ENCODE measurements around the gene DMKN. TPM values are rescaled to one million over a fixed set of nuclear protein-coding genes. Genes with fewer than 3 reads are reported as not detected.

The DMKN gene
- total and polyA plus RNA-seq, 2 of the 8 experiments (the other 6 are each of a cell fraction or from before 2014, with no cell fraction given) = 290 to 330 TPM

- no peak for TF ChIP-seq TAF7 (optimal IDR thresholded peaks at IDR 0.05; ENCODE audit: borderline replicate concordance, low read depth, low read length)
- TF ChIP-seq FOSL1 (IDR thresholded peaks at IDR 0.05; ENCODE audit: insufficient read depth, low read depth, low read length) = no peak
- TF ChIP-seq TEAD4 (IDR thresholded peaks at IDR 0.05; ENCODE audit: low read depth, low read length) = no peak
- TF ChIP-seq RXRA (IDR thresholded peaks at IDR 0.05; ENCODE audit: insufficient read depth, low read depth, low read length) = no peak
- TF ChIP-seq KDM1A (IDR thresholded peaks at IDR 0.05; ENCODE audit: borderline replicate concordance, low read length) = no peak
- no peak for TF ChIP-seq SIN3A (conservative IDR thresholded peaks at IDR 0.05 in 1 of 2, IDR thresholded peaks at IDR 0.05 in 1 of 2; ENCODE audit: low read depth in 1 of 2, low read length in 2 of 2)
- TF ChIP-seq TAF1 (IDR thresholded peaks at IDR 0.05; ENCODE audit: low read depth, low read length) = no peak
- TF ChIP-seq POLR2AphosphoS5 (IDR thresholded peaks at IDR 0.05; ENCODE audit: low read depth, low read length) = no peak
Measured at GRCh38 chr19:35484252-35485036, 29.0 kb downstream of the DMKN start (continued).

Data from H1 (cell line).